Measurements from ENCODE around the gene OGFOD2.

Gene OGFOD2

GRCh38 chr12:122977655-122978392, 2.8 kb downstream of the OGFOD2 start:
- DNase-seq = no peak

- DNase-seq = no peak
These were observed 3.5 kb downstream of the OGFOD2 start for GRCh38 chr12:122978507-122978955.

- no peak for DNase-seq
These were observed 4.2 kb downstream of the OGFOD2 start for GRCh38 chr12:122979001-122979907.

- DNase-seq = no peak
These were observed 4.8 kb downstream of the OGFOD2 start for GRCh38 chr12:122979908-122980182.

- DNase-seq = no peak
These were observed 5.4 kb downstream of the OGFOD2 start, which contains the start of gene ARL6IP4 for GRCh38 chr12:122980183-122981035. ARL6IP4 (plus strand) TSS chr12:122980681; CDS start chr12:122981140, 459 bp downstream.

- DNase-seq = no peak
These were observed 6.0 kb downstream of the OGFOD2 start for GRCh38 chr12:122981036-122981471.

- no peak for DNase-seq
These were observed 6.8 kb downstream of the OGFOD2 start for GRCh38 chr12:122981587-122982476.

GRCh38 chr12:122982477-122982815, 7.4 kb downstream of the OGFOD2 start:
- DNase-seq = no peak

- DNase-seq = no peak
These were observed 8.1 kb downstream of the OGFOD2 start for GRCh38 chr12:122982963-122983788.

- DNase-seq = no peak
These were observed 8.9 kb downstream of the OGFOD2 start for GRCh38 chr12:122983789-122984515.

- no peak for DNase-seq
These were observed 9.7 kb downstream of the OGFOD2 start for GRCh38 chr12:122984612-122985337.

GRCh38 chr12:122985338-122986257, 10.6 kb downstream of the OGFOD2 start:
- no peak for DNase-seq

- DNase-seq = no peak
These were observed 11.3 kb downstream of the OGFOD2 start for GRCh38 chr12:122986258-122986871.

GRCh38 chr12:122987086-122987951, 12.3 kb downstream of the OGFOD2 start:
- DNase-seq = no peak

- no peak for DNase-seq
These were observed 13.0 kb downstream of the OGFOD2 start for GRCh38 chr12:122988036-122988435.

GRCh38 chr12:122988612-122989212, 13.7 kb downstream of the OGFOD2 start:
- no peak for DNase-seq
